K562 (cell line): ENCODE data around the gene ZNF782. TPM values are rescaled to one million over a fixed set of nuclear protein-coding genes. Genes with fewer than 3 reads are reported as not detected.
A peak's percentile ranks its signal among the peaks of the same experiment; 100 is the strongest.

Experiments
- ARID2 ChIP-seq: fragments of 450-650 bp; IDR thresholded peaks from 2 replicates; pipeline ENCODE4 v1.6.1; 2017; ENCODE audit warnings: antibody characterized with exemption, mild to moderate bottlenecking
- BHLHE40 ChIP-seq: IDR thresholded peaks from 2 replicates; pipeline ENCODE4 v1.6.1; 2011; ENCODE audit warnings: low read length, improper control_type of control experiment
- CBFA2T2 ChIP-seq: fragments of 450-650 bp; conservative IDR thresholded peaks from 2 replicates; pipeline ENCODE4 v1.6.1; 2017; ENCODE audit warnings: mild to moderate bottlenecking
- CREBBP ChIP-seq: IDR thresholded peaks from one replicate; pipeline ENCODE4 v1.6.1; 2012; ENCODE audit warnings: low read depth, mild to moderate bottlenecking, control low read depth, inconsistent platforms, low read length
- EP400 ChIP-seq: fragments of 450-650 bp; IDR thresholded peaks from 2 replicates; pipeline ENCODE4 v1.6.1; 2017; ENCODE audit warnings: antibody characterized with exemption, mild to moderate bottlenecking, moderate library complexity
- ETV1 ChIP-seq: fragments of 450-650 bp; conservative IDR thresholded peaks from 2 replicates; pipeline ENCODE4 v1.6.1; 2016; ENCODE audit warnings: missing genetic modification characterization, control low read depth, low read depth, missing compliant biosample characterization
- FOXA3 ChIP-seq, 2 experiments: fragments of 450-650 bp in 1 of 2; sonication (generic) in 1 of 2; formaldehyde crosslinking; IDR thresholded peaks in 1 of 2; conservative IDR thresholded peaks in 1 of 2; 2 replicates each; pipeline versions ENCODE4 v1.4.0 to v1.8.0; 2020 to 2022; ENCODE audit warnings: mild to moderate bottlenecking in 2 of 2, missing genetic modification reagents in 1 of 2
- GATAD2B ChIP-seq: fragments of 450-650 bp; IDR thresholded peaks from 2 replicates; pipeline ENCODE4 v1.6.1; 2017; ENCODE audit warnings: mild to moderate bottlenecking, borderline replicate concordance
- GTF2E2 ChIP-seq: fragments of 200-800 bp; sonication (Bioruptor generic); IDR thresholded peaks from 2 replicates; pipeline ENCODE4 v1.6.1; 2016; ENCODE audit warnings: missing genetic modification characterization, missing compliant biosample characterization
- HLTF ChIP-seq: fragments of 450-650 bp; IDR thresholded peaks from 2 replicates; pipeline ENCODE4 v1.6.1; 2016
- L3MBTL2 ChIP-seq: fragments of 450-650 bp; IDR thresholded peaks from 2 replicates; pipeline ENCODE4 v1.6.1; 2016; ENCODE audit warnings: mild to moderate bottlenecking, moderate library complexity
- MAFF ChIP-seq: IDR thresholded peaks from 2 replicates; pipeline ENCODE4 v1.6.1; 2012; ENCODE audit warnings: low read length, improper control_type of control experiment
- MEIS2 ChIP-seq: fragments of 450-650 bp; IDR thresholded peaks from 2 replicates; pipeline ENCODE4 v1.6.1; 2014; ENCODE audit warnings: mild to moderate bottlenecking; ENCODE audit not compliant: partially characterized antibody
- PML ChIP-seq: IDR thresholded peaks from 2 replicates; pipeline ENCODE4 v1.6.1; 2012; ENCODE audit warnings: low read length, inconsistent platforms
- PPARD ChIP-seq: fragments of 250-450 bp; sonication (Bioruptor Pico); IDR thresholded peaks from 2 replicates; pipeline ENCODE4 v1.8.0; 2022; ENCODE audit warnings: inconsistent platforms, mild to moderate bottlenecking, moderate library complexity
- SMARCC2 ChIP-seq: fragments of 450-650 bp; IDR thresholded peaks from 2 replicates; pipeline ENCODE4 v1.6.1; 2017; ENCODE audit warnings: antibody characterized with exemption, moderate library complexity, mild to moderate bottlenecking, low read depth
- SRSF9 ChIP-seq: fragments of 200-400 bp; formaldehyde crosslinking; IDR thresholded peaks from 2 replicates; pipeline ENCODE4 v1.6.1; 2017; ENCODE audit warnings: low read depth, low read length, borderline replicate concordance
- TBL1XR1 ChIP-seq, 2 experiments: IDR thresholded peaks; 2 replicates each; pipeline ENCODE4 v1.6.1; 2012; ENCODE audit warnings: improper control_type of control experiment in 2 of 2, low read length in 2 of 2, mild to moderate bottlenecking in 1 of 2
- TFAP4 ChIP-seq: sonication (generic); formaldehyde crosslinking; IDR thresholded peaks from 2 replicates; pipeline ENCODE4 v1.8.0; 2022; ENCODE audit warnings: missing genetic modification reagents, mild to moderate bottlenecking, moderate library complexity, borderline replicate concordance
- ZNF133 ChIP-seq: fragments of 250-450 bp; sonication (Bioruptor Pico); IDR thresholded peaks from 2 replicates; pipeline ENCODE4 v1.4.0; 2020; ENCODE audit warnings: mild to moderate bottlenecking
- ZNF586 ChIP-seq: fragments of 450-650 bp; formaldehyde crosslinking; conservative IDR thresholded peaks from 2 replicates; pipeline ENCODE4 v1.4.0; 2020; ENCODE audit warnings: mild to moderate bottlenecking, moderate library complexity
- polyA plus RNA-seq, 8 experiments: library from polyadenylated mRNA; depleted of rRNA in 4 of 8; stranded (reverse) in 5 of 8; unstranded in 3 of 8; fragments of >200 nt; fragmentation: Nextera tagmentation in 2 of 8; fragmentation: Illumina TruSeq in 1 of 8; extraction: Ambion mirVana in 2 of 8; extraction: Trizol in 1 of 8; gene quantifications; 2 replicates each; pipeline versions ENCODE4 v1.2.1 to v1.2.3, GENCODE V29; 2011 to 2014; ENCODE audit warnings: inconsistent platforms in 1 of 8, missing spikeins in 1 of 8
- total RNA-seq, 7 experiments: library from RNA; depleted of rRNA in 6 of 7; stranded (reverse); fragments of >200 nt in 6 of 7; fragmentation: Illumina TruSeq in 2 of 7; extraction: Trizol in 2 of 7; gene quantifications; 2 replicates each; pipeline versions ENCODE4 v1.2.1 to v1.2.3, GENCODE V29; 2011 to 2021; ENCODE audit warnings: low replicate concordance in 1 of 7
- TF ChIP-seq, protein P1 (sequence below): fragments of 450-650 bp; formaldehyde crosslinking; IDR thresholded peaks from 2 replicates; pipeline ENCODE4 v1.4.0; 2020; ENCODE audit warnings: mild to moderate bottlenecking, moderate library complexity
- TF ChIP-seq, protein P2 (sequence below): IDR thresholded peaks from 2 replicates; pipeline ENCODE4 v1.6.1; 2012; ENCODE audit warnings: low read depth, low read length, improper control_type of control experiment, borderline replicate concordance

The ZNF782 gene
- total and polyA plus RNA-seq, 9 of the 15 experiments (the other 6 are each of a cell fraction or from before 2014, with no cell fraction given): 0.38 to 8.8 (median 4.5) TPM

DNA sequence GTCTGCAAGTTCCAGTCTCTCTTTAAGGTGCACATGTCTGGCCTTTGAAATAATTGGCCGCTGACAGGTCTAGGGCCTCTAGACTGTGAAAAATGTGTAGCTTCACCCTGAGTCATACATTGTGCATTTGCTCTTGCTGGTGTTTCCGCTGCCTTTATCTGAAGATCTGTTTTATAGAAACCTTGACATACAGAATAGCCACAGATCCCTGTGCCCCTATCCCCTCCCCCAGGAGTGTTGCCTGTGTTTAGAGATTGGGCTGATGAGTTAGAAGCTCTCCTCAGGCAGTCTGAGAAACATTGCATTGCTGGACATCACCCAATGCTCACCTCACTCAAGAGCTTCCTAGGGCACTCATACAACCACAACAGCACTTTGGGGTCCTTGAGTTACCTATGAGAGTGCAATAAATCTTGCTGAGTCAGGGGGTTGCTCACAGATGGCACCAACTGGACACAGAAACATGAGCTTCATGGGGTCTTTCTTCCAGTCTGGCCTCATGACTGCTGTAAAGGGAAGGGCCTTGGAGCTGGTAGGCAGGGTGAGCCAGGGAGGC is 3.8 kb upstream of the ZNF782 start (continued):
- TF ChIP-seq TFAP4 (CRISPR knock-in tag) (no peak), PML (no peak), TBL1XR1 (IDR thresholded peaks at IDR 0.05; ENCODE audit: low read length in 2 of 2) (peak in 1 of 2 experiments; percentile 64; a peak in 1 of 4 replicates), SMARCC2 (peak; percentile 50; the same call in 1 of the 2 replicates), ZNF133 (no peak), ZNF586 (CRISPR knock-in tag) (no peak), MEIS2 (peak; percentile 90), ARID2 (no peak), L3MBTL2 (peak; percentile 60; the same call in 1 of the 2 replicates), PPARD (no peak), FOXA3 (CRISPR knock-in tag; conservative IDR thresholded peaks at IDR 0.05 in 1 of 2, IDR thresholded peaks at IDR 0.05 in 1 of 2) (no peak), BHLHE40 (peak; percentile 30; the same call in 1 of the 2 replicates), CBFA2T2 (peak; percentile 64), GATAD2B (no peak), EP400 (peak; percentile 35; the same call in 1 of the 2 replicates), MAFF (peak; percentile 85), HLTF (no peak), CREBBP (no peak), SRSF9 (no peak), GTF2E2 (tag) (no peak), ETV1 (tag) (peak; percentile 71)
- TF ChIP-seq, protein P1, sequence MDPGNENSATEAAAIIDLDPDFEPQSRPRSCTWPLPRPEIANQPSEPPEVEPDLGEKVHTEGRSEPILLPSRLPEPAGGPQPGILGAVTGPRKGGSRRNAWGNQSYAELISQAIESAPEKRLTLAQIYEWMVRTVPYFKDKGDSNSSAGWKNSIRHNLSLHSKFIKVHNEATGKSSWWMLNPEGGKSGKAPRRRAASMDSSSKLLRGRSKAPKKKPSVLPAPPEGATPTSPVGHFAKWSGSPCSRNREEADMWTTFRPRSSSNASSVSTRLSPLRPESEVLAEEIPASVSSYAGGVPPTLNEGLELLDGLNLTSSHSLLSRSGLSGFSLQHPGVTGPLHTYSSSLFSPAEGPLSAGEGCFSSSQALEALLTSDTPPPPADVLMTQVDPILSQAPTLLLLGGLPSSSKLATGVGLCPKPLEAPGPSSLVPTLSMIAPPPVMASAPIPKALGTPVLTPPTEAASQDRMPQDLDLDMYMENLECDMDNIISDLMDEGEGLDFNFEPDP (CRISPR knock-in tag): no peak
- TF ChIP-seq, protein P2, sequence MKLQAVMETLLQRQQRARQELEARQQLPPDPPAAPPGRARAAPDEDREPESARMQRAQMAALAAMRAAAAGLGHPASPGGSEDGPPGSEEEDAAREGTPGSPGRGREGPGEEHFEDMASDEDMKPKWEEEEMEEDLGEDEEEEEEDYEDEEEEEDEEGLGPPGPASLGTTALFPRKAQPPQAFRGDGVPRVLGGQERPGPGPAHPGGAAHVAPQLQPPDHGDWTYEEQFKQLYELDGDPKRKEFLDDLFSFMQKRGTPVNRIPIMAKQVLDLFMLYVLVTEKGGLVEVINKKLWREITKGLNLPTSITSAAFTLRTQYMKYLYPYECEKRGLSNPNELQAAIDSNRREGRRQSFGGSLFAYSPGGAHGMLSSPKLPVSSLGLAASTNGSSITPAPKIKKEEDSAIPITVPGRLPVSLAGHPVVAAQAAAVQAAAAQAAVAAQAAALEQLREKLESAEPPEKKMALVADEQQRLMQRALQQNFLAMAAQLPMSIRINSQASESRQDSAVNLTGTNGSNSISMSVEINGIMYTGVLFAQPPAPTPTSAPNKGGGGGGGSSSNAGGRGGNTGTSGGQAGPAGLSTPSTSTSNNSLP: peak; percentile 78; the same call in 1 of the 2 replicates
